Endothelial cell of coronary artery (primary cell): ENCODE measurements around the gene LINC01488. TPM values are rescaled to one million over a fixed set of nuclear protein-coding genes. Genes with fewer than 3 reads are reported as not detected.

Source experiments
- total RNA-seq: library from RNA; depleted of rRNA; stranded (reverse); fragments of >200 nt; gene quantifications from 2 replicates; pipeline ENCODE4 v1.2.3, GENCODE V29; 2014

Gene LINC01488
- not detected in 2 replicates for total RNA-seq

DNA sequence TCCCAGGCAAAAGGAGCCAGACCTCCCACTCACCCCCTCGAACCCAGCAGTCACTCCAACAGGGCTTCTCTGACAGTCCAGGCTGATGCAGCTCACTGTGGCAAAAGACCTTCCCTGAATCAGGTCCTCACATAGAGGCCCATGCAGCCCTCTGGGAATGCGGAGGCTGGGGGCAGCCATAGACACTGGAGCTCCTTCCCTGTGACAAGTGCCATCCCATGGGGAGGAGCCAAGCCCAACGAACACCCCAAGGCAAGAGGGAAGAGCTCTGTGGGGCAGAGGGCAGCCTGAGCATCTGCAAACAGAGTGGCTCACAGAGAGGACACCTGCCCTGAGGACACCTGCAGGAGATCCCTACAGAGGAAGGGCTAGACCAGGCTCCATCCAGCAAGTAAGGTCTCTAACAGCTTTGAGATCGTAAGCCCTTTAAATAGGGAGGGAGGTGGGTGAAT, at the start of gene LINC01488:
Gene LINC01488 (plus strand): TSS at position 271 of the 452 bp plus-strand sequence.

Other genes with a start within 250 kb of the LINC01488 start
- gene MYEOV, start 187.5 kb upstream of the LINC01488 start, total RNA-seq = 0.66 and 1.5 TPM in 2 replicates
- gene CCND1, start 159.5 kb downstream of the LINC01488 start, total RNA-seq = 152 and 255 TPM in 2 replicates
- gene LTO1, start 193.7 kb downstream of the LINC01488 start, total RNA-seq = 14.3 and 22.4 TPM in 2 replicates
- not detected in 2 replicates for gene FGF19, start 222.4 kb downstream of the LINC01488 start, total RNA-seq